Ascending aorta (tissue), 2 donors: ENCODE results near the gene ITPKB. TPM values are rescaled to one million over a fixed set of nuclear protein-coding genes. Genes with fewer than 3 reads are reported as not detected.

Source experiments
- DNase-seq, 2 donors: peaks; one replicate each; pipeline ENCODE4 v3.0.0-alpha.2; 2019; ENCODE audit warnings: low spot score in 2 of 2
- H3K27ac ChIP-seq, 2 donors: fragments of 200-600 bp; sonication (generic); one replicate each; pipeline ENCODE4 v1.5.1; 2016 to 2017; ENCODE audit warnings: mild to moderate bottlenecking in 1 of 2
- H3K27me3 ChIP-seq: fragments of 200-600 bp; sonication (generic); one replicate; pipeline ENCODE4 v1.5.1; 2017
- H3K36me3 ChIP-seq, 2 donors: fragments of 200-600 bp; sonication (generic); one replicate each; pipeline ENCODE4 v1.5.1; 2016
- H3K4me1 ChIP-seq, 2 donors: fragments of 200-600 bp; sonication (generic); one replicate each; pipeline ENCODE4 v1.5.1; 2016 to 2017; ENCODE audit warnings: mild to moderate bottlenecking in 1 of 2
- H3K4me3 ChIP-seq, 2 donors: fragments of 200-600 bp; sonication (generic); one replicate each; pipeline ENCODE4 v1.5.1; 2016 to 2017; ENCODE audit warnings: mild to moderate bottlenecking in 1 of 2
- H3K9me3 ChIP-seq, 2 donors: fragments of 200-600 bp; sonication (generic); one replicate each; pipeline ENCODE4 v1.5.1; 2016
- intact Hi-C: fragments of 100-400 bp; cut with DNase I; formaldehyde crosslinking; loops from one replicate; pipeline ENCODE4 v1.15.1; 2023
- total RNA-seq: library from RNA; depleted of rRNA; stranded (reverse); fragments of >200 nt; gene quantifications from one replicate; pipeline ENCODE4 v1.1.0, GENCODE V29; 2016
- TF ChIP-seq, protein P1 (sequence below), 3 experiments: fragments of 200-600 bp in 2 of 3; fragments of 450-650 bp in 1 of 3; sonication (generic) in 2 of 3; IDR thresholded peaks; one replicate each; pipeline ENCODE4 v1.5.1; 2016 to 2019; ENCODE audit warnings: antibody characterized with exemption in 3 of 3, mild to moderate bottlenecking in 1 of 3, moderate library complexity in 1 of 3

ITPKB gene
- total RNA-seq, 1 donor from 2014 or later = 27.5 TPM

DNA sequence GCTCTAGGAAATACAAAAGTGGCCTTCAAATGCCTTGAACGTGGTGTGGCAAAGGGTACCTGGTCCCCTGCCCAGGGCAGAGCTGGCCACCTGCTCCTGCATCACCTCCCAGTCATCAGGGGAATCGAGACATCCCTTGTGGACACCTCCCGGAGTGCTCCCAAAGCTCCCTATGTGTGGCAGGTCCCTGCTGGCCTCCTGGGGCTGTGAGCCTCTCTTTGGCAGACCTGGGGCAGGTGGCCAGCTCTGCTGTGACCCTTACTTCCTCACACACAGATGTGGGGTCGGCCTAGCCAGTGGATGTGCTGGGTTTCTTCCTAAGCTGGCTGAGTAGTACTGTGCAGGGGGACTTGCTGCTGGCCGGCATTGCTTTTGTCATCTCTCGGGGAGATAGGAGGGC lies 86.5 kb downstream of the ITPKB start:
- no peaks in the 10 kb centered on the region for H3K9me3 ChIP-seq
- H3K27ac ChIP-seq = no peak overlapping the region
- intact Hi-C loops = no loop called here
- DNase-seq = no peak
- no peak overlapping the region for H3K4me3 ChIP-seq
- H3K27me3 ChIP-seq = no peaks in the 10 kb centered on the region
- TF ChIP-seq, protein P1, sequence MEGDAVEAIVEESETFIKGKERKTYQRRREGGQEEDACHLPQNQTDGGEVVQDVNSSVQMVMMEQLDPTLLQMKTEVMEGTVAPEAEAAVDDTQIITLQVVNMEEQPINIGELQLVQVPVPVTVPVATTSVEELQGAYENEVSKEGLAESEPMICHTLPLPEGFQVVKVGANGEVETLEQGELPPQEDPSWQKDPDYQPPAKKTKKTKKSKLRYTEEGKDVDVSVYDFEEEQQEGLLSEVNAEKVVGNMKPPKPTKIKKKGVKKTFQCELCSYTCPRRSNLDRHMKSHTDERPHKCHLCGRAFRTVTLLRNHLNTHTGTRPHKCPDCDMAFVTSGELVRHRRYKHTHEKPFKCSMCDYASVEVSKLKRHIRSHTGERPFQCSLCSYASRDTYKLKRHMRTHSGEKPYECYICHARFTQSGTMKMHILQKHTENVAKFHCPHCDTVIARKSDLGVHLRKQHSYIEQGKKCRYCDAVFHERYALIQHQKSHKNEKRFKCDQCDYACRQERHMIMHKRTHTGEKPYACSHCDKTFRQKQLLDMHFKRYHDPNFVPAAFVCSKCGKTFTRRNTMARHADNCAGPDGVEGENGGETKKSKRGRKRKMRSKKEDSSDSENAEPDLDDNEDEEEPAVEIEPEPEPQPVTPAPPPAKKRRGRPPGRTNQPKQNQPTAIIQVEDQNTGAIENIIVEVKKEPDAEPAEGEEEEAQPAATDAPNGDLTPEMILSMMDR (IDR thresholded peaks at IDR 0.05) = no peak
- H3K36me3 ChIP-seq = peaks cover 8 to 10% of the 10 kb centered on the region in 2 donors
- peaks cover 12 to 40% of the 10 kb centered on the region in 2 donors for H3K4me1 ChIP-seq

DNA sequence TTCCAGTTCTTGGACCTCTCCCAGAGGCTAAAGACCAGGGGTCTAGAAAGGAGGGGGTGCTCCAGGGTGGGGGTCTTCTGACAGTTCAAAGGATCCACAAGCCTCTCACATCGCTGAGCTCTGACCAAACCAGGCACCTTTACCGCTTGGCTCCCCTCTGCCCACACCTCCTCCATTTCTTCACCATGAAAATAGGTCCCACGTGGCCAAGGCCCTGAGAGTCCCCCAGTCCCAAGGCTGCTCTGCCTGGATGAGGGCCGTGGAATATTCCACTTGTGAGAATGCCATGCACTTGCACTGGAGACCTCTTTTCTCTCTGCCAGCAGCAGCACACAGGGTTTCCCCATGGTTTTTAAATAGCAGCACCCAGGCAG lies 87.4 kb downstream of the ITPKB start:
- TF ChIP-seq, protein P1 (IDR thresholded peaks at IDR 0.05) = no peak
- Histone ChIP-seq H3K27ac (no peak overlapping the region), H3K9me3 (no peaks in the 10 kb centered on the region), H3K4me1 (peaks cover 9 to 34% of the 10 kb centered on the region in 2 donors), H3K27me3 (no peaks in the 10 kb centered on the region), H3K36me3 (peaks cover 16 to 19% of the 10 kb centered on the region in 2 donors), H3K4me3 (no peak overlapping the region)
- intact Hi-C loops = no loop called here
- DNase-seq = no peak

DNA sequence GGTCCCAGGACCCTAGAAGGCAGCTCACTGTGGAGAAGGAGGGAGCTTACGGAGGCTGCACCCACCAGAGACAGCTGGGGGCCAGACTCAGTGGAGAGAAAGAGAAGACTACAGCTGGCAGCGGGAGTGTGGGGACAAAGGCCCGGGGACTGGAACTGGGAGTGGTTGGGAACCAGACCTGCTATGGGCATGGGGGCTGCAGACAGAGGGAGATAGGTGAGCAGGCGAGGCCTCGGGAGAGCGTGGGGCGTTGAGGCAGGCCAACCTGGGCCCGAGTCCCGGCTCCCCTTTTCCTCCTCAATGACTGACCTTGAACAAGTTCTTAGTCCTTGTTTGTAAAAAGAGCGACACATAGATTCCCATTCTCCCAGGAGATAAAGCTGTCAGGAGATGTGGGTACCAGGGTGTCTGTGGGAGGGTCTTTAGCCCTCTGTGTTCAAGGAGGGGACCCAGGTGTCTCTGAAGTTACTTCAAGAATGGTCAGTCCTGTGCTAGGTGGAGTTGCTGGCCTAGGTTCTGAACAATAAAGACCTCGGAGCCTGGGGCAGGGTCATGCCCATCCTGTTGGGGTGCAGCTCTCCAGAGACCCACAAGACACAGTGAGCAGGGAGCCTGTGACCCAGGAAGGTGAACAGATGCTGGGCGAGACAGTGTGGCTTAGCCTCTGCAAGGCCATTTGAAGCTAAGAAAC lies 87.9 kb downstream of the ITPKB start:
- Histone ChIP-seq H3K9me3 (no peaks in the 10 kb centered on the region), H3K4me1 (peaks cover 3 to 28% of the 10 kb centered on the region in 2 donors), H3K4me3 (no peak overlapping the region), H3K27me3 (no peaks in the 10 kb centered on the region), H3K27ac (no peak overlapping the region), H3K36me3 (peaks cover 20% of the 10 kb centered on the region in 2 donors)
- intact Hi-C loops = no loop called here
- TF ChIP-seq, protein P1 (IDR thresholded peaks at IDR 0.05) = no peak
- DNase-seq = no peak

DNA sequence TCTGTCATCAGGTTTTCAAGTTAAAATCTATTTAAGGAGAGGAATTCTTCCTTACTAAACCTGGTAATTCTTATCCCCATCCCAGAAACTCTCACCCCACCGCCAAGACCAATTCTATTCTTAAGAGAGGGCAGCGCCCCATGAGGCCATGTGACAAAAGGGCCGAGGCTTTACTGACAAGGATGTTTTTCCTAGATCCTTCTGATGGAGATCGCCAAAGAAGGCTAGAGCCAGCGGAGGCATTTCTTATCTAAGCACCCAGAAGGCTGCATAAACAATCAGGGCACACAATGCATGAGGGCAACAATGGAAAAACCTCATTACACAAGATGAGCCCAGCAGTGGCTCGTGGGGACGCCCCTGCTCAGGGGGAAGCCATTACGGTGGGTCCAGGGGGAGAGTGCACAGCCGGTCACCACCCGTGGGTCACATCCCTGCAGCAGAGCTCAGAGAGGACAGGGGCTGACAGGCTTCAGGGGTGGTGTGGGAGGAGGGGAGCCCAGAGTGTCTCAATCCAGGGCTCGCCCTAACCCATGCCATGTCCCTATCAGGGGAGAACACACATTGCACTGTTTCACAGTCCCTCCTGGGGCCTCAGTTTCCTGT lies 88.7 kb downstream of the ITPKB start:
- peak overlapping the region in 1 of 2 donors; percentile 17 for H3K27ac ChIP-seq
- TF ChIP-seq, protein P1 (IDR thresholded peaks at IDR 0.05) = no peak
- intact Hi-C loops = no loop called here
- no peak overlapping the region for H3K4me3 ChIP-seq
- peaks cover 0 to 20% of the 10 kb centered on the region in 2 donors for H3K4me1 ChIP-seq
- DNase-seq = no peak
- no peaks in the 10 kb centered on the region for H3K27me3 ChIP-seq
- H3K36me3 ChIP-seq = peaks cover 20 to 21% of the 10 kb centered on the region in 2 donors
- H3K9me3 ChIP-seq = no peaks in the 10 kb centered on the region

DNA sequence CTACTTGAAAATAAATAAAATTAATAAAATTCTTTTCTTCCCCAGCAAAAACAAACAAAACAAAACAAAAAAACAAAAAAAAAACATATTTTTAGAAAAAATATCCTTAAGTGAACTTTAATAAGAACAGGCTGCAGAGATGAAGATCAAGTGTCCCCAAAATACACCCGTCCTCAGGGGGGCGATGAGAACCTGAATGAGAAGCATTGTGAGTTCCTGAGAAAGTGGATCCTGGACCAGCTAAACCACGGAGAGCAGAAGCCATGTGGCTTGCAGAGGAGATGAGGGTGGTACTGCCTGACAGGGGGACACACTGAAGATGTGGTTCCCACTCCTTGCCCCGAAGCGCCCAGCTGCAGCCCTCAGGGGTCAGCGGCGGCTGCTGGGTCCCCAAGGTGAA lies 89.3 kb downstream of the ITPKB start:
- no peak for DNase-seq
- H3K4me3 ChIP-seq = no peak overlapping the region
- intact Hi-C loops = no loop called here
- peaks cover 0 to 18% of the 10 kb centered on the region in 2 donors for H3K4me1 ChIP-seq
- no peaks in the 10 kb centered on the region for H3K27me3 ChIP-seq
- peaks cover 24 to 26% of the 10 kb centered on the region in 2 donors for H3K36me3 ChIP-seq
- TF ChIP-seq, protein P1 (IDR thresholded peaks at IDR 0.05) = peak in 2 of 3 experiments; percentile 23 to 26
- peak overlapping the region in 1 of 2 donors; percentile 17 for H3K27ac ChIP-seq
- no peaks in the 10 kb centered on the region for H3K9me3 ChIP-seq
